Kidney tubule cell (primary cell): Measurements from ENCODE around the gene DSE.

Experiments
- DNase-seq: peaks from one replicate; pipeline ENCODE4 v3.0.0-alpha.2; 2018; ENCODE audit warnings: low spot score

The DSE gene

GRCh38 chr6:116387374-116387773 lies 16.6 kb downstream of the DSE start:
- peak; percentile 94 for DNase-seq

GRCh38 chr6:116388924-116389323 lies 18.2 kb downstream of the DSE start:
- no peak for DNase-seq

GRCh38 chr6:116389357-116389756 lies 18.6 kb downstream of the DSE start:
- peak; percentile 12 for DNase-seq

GRCh38 chr6:116390581-116390980 lies 19.8 kb downstream of the DSE start:
- DNase-seq, result no peak

- peak; percentile 4 for DNase-seq
Observed at GRCh38 chr6:116392132-116393013, 21.6 kb downstream of the DSE start.

GRCh38 chr6:116393430-116393829 lies 22.7 kb downstream of the DSE start:
- DNase-seq, result no peak

GRCh38 chr6:116395647-116396046 lies 24.9 kb downstream of the DSE start:
- DNase-seq, result no peak

GRCh38 chr6:116396441-116396840 lies 25.7 kb downstream of the DSE start:
- no peak for DNase-seq

GRCh38 chr6:116397914-116398313 lies 27.2 kb downstream of the DSE start:
- DNase-seq, result no peak

GRCh38 chr6:116398316-116399010 lies 27.7 kb downstream of the DSE start:
- no peak for DNase-seq

GRCh38 chr6:116399287-116399686 lies 28.5 kb downstream of the DSE start:
- no peak for DNase-seq

- DNase-seq, result no peak
Observed at GRCh38 chr6:116400328-116400727, 29.6 kb downstream of the DSE start.

- no peak for DNase-seq
Observed at GRCh38 chr6:116402108-116402937, 31.6 kb downstream of the DSE start.

- DNase-seq, result no peak
Observed at GRCh38 chr6:116403205-116403604, 32.5 kb downstream of the DSE start.

GRCh38 chr6:116404696-116405095 lies 33.9 kb downstream of the DSE start:
- no peak for DNase-seq

GRCh38 chr6:116405138-116405537 lies 34.4 kb downstream of the DSE start:
- DNase-seq, result no peak

GRCh38 chr6:116405652-116406356 lies 35.1 kb downstream of the DSE start:
- no peak for DNase-seq

- no peak for DNase-seq
Observed at GRCh38 chr6:116406678-116407345, 36.1 kb downstream of the DSE start.

GRCh38 chr6:116408491-116408890 lies 37.7 kb downstream of the DSE start:
- DNase-seq, result no peak

GRCh38 chr6:116409756-116410155 lies 39.0 kb downstream of the DSE start:
- no peak for DNase-seq

- DNase-seq, result peak; percentile 42
Observed at GRCh38 chr6:116411284-116411623, 40.5 kb downstream of the DSE start.
